GM18502 (cell line): ENCODE results near the gene SLC25A23.

ENCODE experiments used
- ATAC-seq: cut with Tn5 transposase; IDR thresholded peaks from one replicate; pipeline ENCODE4 v1.9.1; 2021; ENCODE audit warnings: mild to moderate bottlenecking; ENCODE audit not compliant: unreplicated experiment, poor library complexity

The SLC25A23 gene

DNA sequence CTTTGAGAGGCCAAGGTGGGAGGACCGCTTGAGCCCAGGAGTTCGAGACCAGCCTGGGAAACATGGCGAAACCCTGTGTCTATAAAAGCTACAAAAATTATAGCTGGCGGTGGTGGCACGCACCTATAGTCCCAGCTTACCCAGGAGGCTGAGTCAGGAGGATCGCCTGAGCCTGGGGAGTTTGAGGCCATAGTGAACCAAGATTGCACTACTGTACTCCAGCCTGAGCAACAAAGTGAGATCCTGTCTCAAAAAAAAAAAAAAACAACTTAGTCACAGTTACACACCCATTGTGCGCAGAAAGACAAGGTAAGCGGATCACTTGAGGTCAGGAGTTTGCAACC lies 22.7 kb upstream of the SLC25A23 start:
- ATAC-seq: no peak

DNA sequence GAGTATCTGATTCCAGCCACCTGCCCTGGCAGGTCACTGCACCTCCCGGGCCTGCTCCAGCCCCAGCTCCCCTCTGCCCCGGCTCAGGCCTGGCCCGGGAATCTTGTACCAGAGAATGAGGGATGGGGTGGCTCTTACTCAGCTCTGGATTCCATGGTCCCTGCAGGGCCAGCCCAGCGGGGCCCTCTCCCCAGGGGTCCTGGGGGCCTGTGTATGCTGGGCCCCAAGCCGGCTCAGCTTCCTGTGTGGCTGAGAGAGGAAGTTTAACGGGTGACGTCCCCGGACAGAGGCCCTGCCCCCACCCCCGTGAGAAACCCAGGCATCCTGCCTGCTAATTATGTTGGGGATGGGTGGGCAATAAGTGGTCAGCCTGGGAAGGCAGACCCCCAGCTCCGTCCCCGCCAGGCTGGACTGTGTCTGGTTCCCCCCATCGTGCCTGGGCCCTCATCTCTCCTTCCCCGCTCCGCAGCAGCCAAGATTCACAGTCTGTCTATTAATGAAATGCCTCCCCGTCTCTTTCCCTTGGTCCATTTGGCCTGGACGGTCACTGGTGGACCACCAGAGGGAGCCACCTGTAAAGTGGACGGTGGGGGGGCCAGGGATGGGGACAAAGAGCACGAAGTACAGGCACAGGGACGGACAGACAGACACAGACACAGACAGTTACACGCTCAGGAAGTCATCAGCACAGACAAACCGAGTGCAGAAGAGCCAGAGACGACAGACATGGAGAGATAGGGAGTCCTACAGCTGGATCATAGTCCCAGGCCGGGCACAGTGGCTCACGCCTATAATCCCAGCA lies 22.1 kb upstream of the SLC25A23 start, which contains the start of gene DENND1C:
DENND1C (minus strand) TSS at position 247 of the 802 bp plus-strand sequence; CDS start at position 155, 92 bp downstream.
- ATAC-seq: peak; percentile 66

GRCh38 chr19:6480848-6481415 lies 21.3 kb upstream of the SLC25A23 start:
- no peak for ATAC-seq

GRCh38 chr19:6479836-6480398 lies 20.3 kb upstream of the SLC25A23 start:
- ATAC-seq: no peak

DNA sequence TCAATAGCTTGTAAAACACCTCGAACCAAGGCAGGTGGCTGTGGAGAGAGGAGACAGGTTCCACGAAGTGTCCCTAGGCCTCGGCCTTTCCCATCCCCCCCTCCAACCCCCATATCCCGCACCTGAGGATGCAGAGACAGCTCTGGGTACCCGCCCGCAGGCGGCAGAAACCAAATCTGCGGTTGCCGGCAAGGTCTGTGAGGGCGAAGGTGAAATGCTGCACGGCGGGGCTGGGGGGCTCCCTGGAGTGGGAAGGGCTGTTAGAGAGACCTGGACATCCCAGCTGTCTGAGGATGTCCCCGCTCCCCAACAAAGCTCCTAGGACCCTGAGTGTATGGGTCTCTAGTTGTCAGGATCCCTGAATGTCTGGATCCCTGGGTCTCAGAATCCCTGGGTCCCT lies 19.2 kb upstream of the SLC25A23 start:
- ATAC-seq: no peak

- no peak for ATAC-seq
These were observed 17.4 kb upstream of the SLC25A23 start for GRCh38 chr19:6476896-6477431.

DNA sequence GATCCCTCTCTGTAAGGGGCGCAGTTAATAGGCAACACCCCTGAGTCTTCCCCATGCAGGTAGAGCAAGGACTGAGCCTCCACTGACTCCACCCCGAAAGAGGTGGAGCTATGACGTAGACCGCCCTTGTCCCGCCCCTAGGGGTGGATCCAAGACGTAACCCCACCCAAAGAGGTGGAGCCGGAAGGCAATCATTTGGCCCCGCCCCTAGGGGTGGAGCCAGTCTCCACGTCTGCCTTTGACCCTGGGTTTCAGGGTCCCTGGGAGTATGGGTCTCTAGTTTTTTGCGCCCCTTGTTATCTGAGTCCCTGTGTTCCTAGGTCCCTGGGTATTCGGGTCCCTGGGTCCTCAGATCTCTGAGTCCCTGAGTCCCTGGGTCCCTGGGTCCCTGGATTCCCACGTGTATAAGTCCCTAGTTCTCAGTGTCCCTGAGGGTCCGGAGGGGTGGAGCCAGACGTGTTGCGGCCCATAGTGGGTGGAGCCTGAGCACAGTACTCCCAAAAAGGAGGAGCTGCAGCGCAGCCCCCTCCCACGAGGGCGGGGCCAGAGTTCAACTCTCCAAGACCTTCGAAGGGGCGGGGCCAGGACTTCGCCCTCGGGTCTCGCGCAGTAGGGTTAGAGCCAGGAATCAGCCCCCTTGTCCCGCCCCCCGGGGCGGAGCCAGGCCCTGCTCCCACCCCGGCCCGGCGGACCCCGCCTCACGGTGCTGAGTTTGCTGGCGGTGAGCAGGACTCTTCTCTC lies 16.7 kb upstream of the SLC25A23 start:
- no peak for ATAC-seq

DNA sequence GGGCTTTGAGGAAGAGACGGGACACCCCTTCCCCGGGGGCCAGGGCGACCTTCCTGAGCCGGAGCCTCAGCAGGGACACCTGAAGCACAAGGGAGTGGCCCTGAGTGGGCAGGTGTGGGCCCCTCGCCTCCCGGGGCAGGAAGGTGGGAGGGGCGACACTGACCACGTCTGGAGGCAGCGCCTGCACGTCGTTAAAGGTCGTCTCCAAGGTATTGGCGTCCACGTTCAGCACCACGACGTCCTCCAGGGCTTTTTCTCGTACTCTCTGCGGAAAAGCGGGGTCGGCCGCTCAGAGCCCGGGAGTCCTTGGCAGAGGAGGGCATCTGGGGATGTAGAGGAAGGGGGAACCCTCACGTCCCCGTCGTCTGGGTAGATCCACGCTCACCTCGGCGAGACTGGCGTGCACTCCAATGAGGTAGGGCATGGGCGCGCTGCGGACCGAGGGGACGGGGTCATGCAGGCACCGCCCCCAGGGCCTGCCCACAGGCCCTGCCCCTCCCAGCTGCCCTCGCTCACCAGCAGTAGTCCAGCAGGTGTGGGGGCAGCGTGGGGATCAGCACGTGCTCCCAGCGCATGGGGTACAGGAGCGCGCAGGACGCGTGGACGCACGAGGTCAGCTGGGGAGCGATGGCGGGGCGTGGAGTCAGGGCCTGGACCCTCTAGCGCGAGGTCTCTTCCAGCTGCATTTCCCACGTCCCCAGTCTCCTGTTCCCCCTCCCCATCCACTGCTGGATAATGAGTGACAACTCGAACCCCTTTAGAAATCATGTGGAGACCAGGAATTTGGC lies 15.9 kb upstream of the SLC25A23 start:
- no peak for ATAC-seq

- no peak for ATAC-seq
These were observed 14.1 kb upstream of the SLC25A23 start for GRCh38 chr19:6473647-6474046.

DNA sequence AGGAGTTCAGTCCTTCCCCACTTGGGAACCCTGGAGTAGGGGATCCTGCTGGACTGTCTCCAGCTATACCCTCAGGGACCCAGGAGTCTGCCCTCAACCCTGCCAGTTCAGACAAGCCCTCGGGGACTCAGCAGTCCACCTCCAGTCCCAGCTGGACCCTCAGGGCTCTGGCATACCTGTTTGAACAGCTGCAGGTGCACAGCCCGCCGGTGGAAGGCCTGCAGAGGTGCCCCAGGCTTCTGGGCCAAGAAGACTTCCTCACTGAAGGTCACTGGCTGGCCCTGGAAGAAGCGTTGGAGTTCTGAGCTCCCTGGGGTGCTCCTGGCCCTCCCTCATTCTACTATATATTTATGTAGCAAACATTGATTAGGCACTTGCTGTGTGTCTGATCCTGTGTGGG lies 13.1 kb upstream of the SLC25A23 start:
- no peak for ATAC-seq

- no peak for ATAC-seq
These were observed 11.5 kb upstream of the SLC25A23 start for GRCh38 chr19:6471076-6471475.

DNA sequence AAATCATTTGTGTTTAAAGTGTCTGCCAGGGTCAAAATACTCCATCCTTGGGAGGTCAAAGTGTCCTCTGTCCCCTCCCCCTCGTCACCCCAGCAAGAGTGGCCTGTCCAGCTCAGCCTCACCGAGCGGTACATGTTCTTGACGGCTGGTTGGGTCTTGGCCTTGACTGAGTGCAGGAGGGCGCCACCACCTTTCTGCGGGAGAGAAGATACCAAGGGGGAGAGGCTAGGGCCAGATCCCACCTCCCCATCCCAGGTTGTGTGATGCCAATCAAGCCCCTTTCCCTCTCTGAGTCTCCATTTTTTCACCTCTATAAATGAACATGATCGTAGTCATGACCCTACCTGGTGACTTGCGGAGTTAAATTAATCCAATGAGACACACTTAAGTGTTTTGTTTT lies 10.6 kb upstream of the SLC25A23 start:
- ATAC-seq: no peak

DNA sequence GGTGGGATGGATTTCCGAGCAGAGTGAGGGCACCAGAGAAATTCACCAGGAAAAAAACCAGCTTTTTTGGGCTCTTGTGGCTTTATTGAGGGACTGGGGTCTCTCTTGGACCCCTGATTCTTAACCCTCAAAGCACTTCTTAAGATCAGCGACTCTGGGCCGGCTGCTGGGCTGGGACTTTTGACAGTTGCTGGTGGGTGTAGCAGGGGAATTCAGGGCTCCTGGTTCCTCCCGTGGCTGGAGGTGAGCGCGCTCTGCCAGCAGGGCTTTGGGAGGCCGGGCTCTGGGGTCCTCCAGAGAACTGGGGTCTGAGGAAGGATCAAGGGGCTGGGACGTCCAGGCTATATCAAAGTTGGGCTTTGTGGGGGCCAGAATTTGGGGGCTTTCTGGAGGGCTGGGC lies 7.8 kb upstream of the SLC25A23 start:
- no peak for ATAC-seq

GRCh38 chr19:6466526-6467248 lies 7.1 kb upstream of the SLC25A23 start:
- ATAC-seq: no peak

DNA sequence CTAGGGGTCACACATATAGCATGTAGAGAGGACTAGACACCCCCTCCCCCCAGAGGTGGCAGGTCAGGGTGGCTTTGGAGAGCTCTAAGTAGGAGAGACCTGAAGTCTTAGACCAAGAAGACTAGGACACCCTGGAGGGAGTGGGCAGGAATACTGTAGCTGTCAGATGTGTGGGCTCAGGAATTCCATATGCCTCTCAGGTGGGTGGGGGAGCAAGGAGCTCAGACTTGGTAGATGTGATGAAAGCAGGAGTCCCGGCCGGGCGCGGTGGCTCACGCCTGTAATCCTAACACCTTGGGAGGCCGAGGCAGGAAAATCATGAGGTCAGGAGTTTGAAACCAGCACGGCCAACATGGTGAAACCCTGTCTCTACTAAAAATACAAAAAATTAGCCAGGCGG lies 6.1 kb upstream of the SLC25A23 start:
- no peak for ATAC-seq

- ATAC-seq: no peak
These were observed 5.4 kb upstream of the SLC25A23 start for GRCh38 chr19:6465006-6465405.

- no peak for ATAC-seq
These were observed 4.7 kb upstream of the SLC25A23 start, which contains the start of gene CRB3 for GRCh38 chr19:6464070-6464873. CRB3 (plus strand) TSS chr19:6464271; CDS start chr19:6464702, 431 bp downstream.

- peak; percentile 78 for ATAC-seq
These were observed 700 bp upstream of the SLC25A23 start for GRCh38 chr19:6460099-6460884.
